ENCODE data around the gene HLX.

HLX gene

GRCh38 chr1:220882061-220882891 lies 3.0 kb downstream of the HLX start:
- no peak for DNase-seq (ENCODE audit: low read depth in 2 of 2)

- DNase-seq (ENCODE audit: low read depth in 2 of 2) = no peak
Measured at GRCh38 chr1:220884109-220884980, 5.1 kb downstream of the HLX start.

GRCh38 chr1:220884981-220885918 lies 6.0 kb downstream of the HLX start:
- DNase-seq (ENCODE audit: low read depth in 2 of 2) = no peak

- no peak for DNase-seq (ENCODE audit: low read depth in 2 of 2)
Measured at GRCh38 chr1:220885971-220886370, 6.7 kb downstream of the HLX start.

- no peak for DNase-seq (ENCODE audit: low read depth in 2 of 2)
Measured at GRCh38 chr1:220886470-220887201, 7.4 kb downstream of the HLX start.

GRCh38 chr1:220887202-220887519 lies 7.9 kb downstream of the HLX start:
- DNase-seq (ENCODE audit: low read depth in 2 of 2) = no peak

GRCh38 chr1:220887520-220888416 lies 8.5 kb downstream of the HLX start:
- DNase-seq (ENCODE audit: low read depth in 2 of 2) = no peak

- DNase-seq (ENCODE audit: low read depth in 2 of 2) = no peak
Measured at GRCh38 chr1:220888417-220888986, 9.3 kb downstream of the HLX start.

- DNase-seq (ENCODE audit: low read depth in 2 of 2) = no peak
Measured at GRCh38 chr1:220889333-220889732, 10.1 kb downstream of the HLX start.

GRCh38 chr1:220889848-220890287 lies 10.6 kb downstream of the HLX start:
- no peak for DNase-seq (ENCODE audit: low read depth in 2 of 2)

- DNase-seq (ENCODE audit: low read depth in 2 of 2) = no peak
Measured at GRCh38 chr1:220890602-220891001, 11.4 kb downstream of the HLX start.

GRCh38 chr1:220891224-220892085 lies 12.2 kb downstream of the HLX start:
- DNase-seq (ENCODE audit: low read depth in 2 of 2) = no peak

- DNase-seq (ENCODE audit: low read depth in 2 of 2) = no peak
Measured at GRCh38 chr1:220892086-220892376, 12.8 kb downstream of the HLX start.

- no peak for DNase-seq (ENCODE audit: low read depth in 2 of 2)
Measured at GRCh38 chr1:220892997-220893700, 13.9 kb downstream of the HLX start.

GRCh38 chr1:220893701-220894024 lies 14.4 kb downstream of the HLX start:
- DNase-seq (ENCODE audit: low read depth in 2 of 2) = no peak

- no peak for DNase-seq (ENCODE audit: low read depth in 2 of 2)
Measured at GRCh38 chr1:220894025-220894923, 15.0 kb downstream of the HLX start.

- DNase-seq (ENCODE audit: low read depth in 2 of 2) = no peak
Measured at GRCh38 chr1:220894924-220895256, 15.6 kb downstream of the HLX start.
